Measurements from ENCODE around the gene CASS4. TPM values are rescaled to one million over a fixed set of nuclear protein-coding genes. Genes with fewer than 3 reads are reported as not detected.

The CASS4 gene
- total and polyA plus RNA-seq, 4 donors = 0.26 to 1.6 (median 1.1) TPM

- 94% methylated on average over 4 of the region's 4 CpGs for WGBS
Measured at GRCh38 chr20:56395166-56395565, 16.9 kb upstream of the CASS4 start.

GRCh38 chr20:56400001-56400640, 11.9 kb upstream of the CASS4 start:
- TF ChIP-seq YY1 (IDR thresholded peaks at IDR 0.05) (no peak), GABPA (IDR thresholded peaks at IDR 0.05 in 1 of 2, conservative IDR thresholded peaks at IDR 0.05 in 1 of 2) (peak in 1 of 2 donors; percentile 17), HNF4G (IDR thresholded peaks at IDR 0.05) (no peak), FOXA2 (IDR thresholded peaks at IDR 0.05) (no peak), SP1 (IDR thresholded peaks at IDR 0.05) (no peak), TAF1 (conservative IDR thresholded peaks at IDR 0.05) (no peak), CTCF (IDR thresholded peaks at IDR 0.05; ENCODE audit: low read depth, low read length, missing input control) (peak; percentile 77), EGR1 (IDR thresholded peaks at IDR 0.05; ENCODE audit: low read depth in 2 of 2) (no peak), MAX (IDR thresholded peaks at IDR 0.05) (no peak), NR2F2 (IDR thresholded peaks at IDR 0.05) (no peak), REST (IDR thresholded peaks at IDR 0.05) (no peak), HNF4A (conservative IDR thresholded peaks at IDR 0.05) (no peak), ATF3 (IDR thresholded peaks at IDR 0.05) (no peak), FOXA1 (IDR thresholded peaks at IDR 0.05) (no peak), RAD21 (IDR thresholded peaks at IDR 0.05) (peak; percentile 83 to 85), ZBTB33 (IDR thresholded peaks at IDR 0.05) (no peak), JUND (IDR thresholded peaks at IDR 0.05) (no peak), RXRA (IDR thresholded peaks at IDR 0.05) (no peak)

More at GRCh38 chr20:56395166-56395565, 16.9 kb upstream of the CASS4 start:
- Histone ChIP-seq H3K9ac (ENCODE audit: low read depth in 1 of 2, low read length in 2 of 2) (no peak overlapping the region), H3K4me3 (ENCODE audit: low read depth in 1 of 3, low read length in 3 of 3) (no peak overlapping the region), H3K27ac (ENCODE audit: low read depth in 1 of 2, low read length in 2 of 2) (no peak overlapping the region), H3K27me3 (ENCODE audit: control insufficient read depth in 4 of 4, insufficient read depth in 4 of 4, low read length in 3 of 4) (no peaks in the 10 kb centered on the region), H3K4me1 (ENCODE audit: control insufficient read depth in 4 of 4, insufficient read depth in 4 of 4, low read length in 3 of 4) (peaks cover 2 to 21% (median 16%) of the 10 kb centered on the region in 4 donors), H3K9me3 (ENCODE audit: control insufficient read depth in 4 of 4, low read length in 3 of 4) (no peaks in the 10 kb centered on the region), H3K36me3 (ENCODE audit: control insufficient read depth in 4 of 4, insufficient read depth in 3 of 4, low read depth in 1 of 4, low read length in 3 of 4) (peaks cover 3 to 44% (median 42%) of the 10 kb centered on the region in 4 donors)
- no peak for TF ChIP-seq JUND (IDR thresholded peaks at IDR 0.05)
- no peak for TF ChIP-seq RXRA (IDR thresholded peaks at IDR 0.05)
- no peak for TF ChIP-seq NR2F2 (IDR thresholded peaks at IDR 0.05)
- TF ChIP-seq YY1 (IDR thresholded peaks at IDR 0.05) = no peak
- no peak for TF ChIP-seq FOXA1 (IDR thresholded peaks at IDR 0.05)
- TF ChIP-seq TAF1 (conservative IDR thresholded peaks at IDR 0.05) = no peak
- DNase-seq (ENCODE audit: low spot score) = no peak

More at GRCh38 chr20:56400001-56400640, 11.9 kb upstream of the CASS4 start:
- Histone ChIP-seq H3K27me3 (ENCODE audit: control insufficient read depth in 4 of 4, insufficient read depth in 4 of 4, low read length in 3 of 4) (no peaks in the 10 kb centered on the region), H3K36me3 (ENCODE audit: control insufficient read depth in 4 of 4, insufficient read depth in 3 of 4, low read depth in 1 of 4, low read length in 3 of 4) (peaks cover 13 to 68% (median 57%) of the 10 kb centered on the region in 4 donors), H3K4me1 (ENCODE audit: control insufficient read depth in 4 of 4, insufficient read depth in 4 of 4, low read length in 3 of 4) (no peaks in the 10 kb centered on the region), H3K9ac (ENCODE audit: low read depth in 1 of 2, low read length in 2 of 2) (no peak overlapping the region), H3K9me3 (ENCODE audit: control insufficient read depth in 4 of 4, low read length in 3 of 4) (no peaks in the 10 kb centered on the region), H3K27ac (ENCODE audit: low read depth in 1 of 2, low read length in 2 of 2) (no peak overlapping the region), H3K4me3 (ENCODE audit: low read depth in 1 of 3, low read length in 3 of 3) (no peak overlapping the region)
- DNase-seq (ENCODE audit: low spot score) = peak; percentile 68
